Stomach (tissue), 9 donors: ENCODE results near the gene BBS10. TPM values are rescaled to one million over a fixed set of nuclear protein-coding genes. Genes with fewer than 3 reads are reported as not detected.

ENCODE experiments used
- DNase-seq, 2 donors: peaks; one replicate each; pipeline versions ENCODE4 v3.0.0 to v3.0.0-alpha.2; 2013 to 2019
- H3K27ac ChIP-seq, 5 donors: fragments of 200-600 bp in 4 of 5; sonication (generic) in 4 of 5; one replicate each; pipeline ENCODE4 v1.5.1; 2013 to 2019; ENCODE audit warnings: mild to moderate bottlenecking in 1 of 5, moderate library complexity in 1 of 5
- H3K27me3 ChIP-seq, 3 donors: fragments of 200-600 bp; sonication (generic); one replicate each; pipeline ENCODE4 v1.5.1; 2017 to 2019; ENCODE audit warnings: mixed run types in 1 of 3
- H3K36me3 ChIP-seq, 4 donors: fragments of 200-600 bp; sonication (generic); 1 replicate in 3 of 4; 2 replicates in 1 of 4; pipeline ENCODE4 v1.5.1; 2016 to 2019
- H3K4me1 ChIP-seq, 4 donors: fragments of 200-600 bp; sonication (generic); one replicate each; pipeline ENCODE4 v1.5.1; 2016 to 2019
- H3K4me3 ChIP-seq, 4 donors: fragments of 200-600 bp; sonication (generic) in 3 of 4; one replicate each; pipeline ENCODE4 v1.5.1; 2016 to 2019; ENCODE audit warnings: mild to moderate bottlenecking in 1 of 4
- H3K9me3 ChIP-seq, 4 donors: fragments of 200-600 bp; sonication (generic); one replicate each; pipeline ENCODE4 v1.5.1; 2016 to 2019
- EP300 ChIP-seq: sonication (generic); formaldehyde crosslinking; IDR thresholded peaks from one replicate; pipeline ENCODE4 v1.6.1; 2017; ENCODE audit warnings: antibody characterized with exemption
- POLR2A ChIP-seq, 4 donors: fragments of 450-650 bp; IDR thresholded peaks; one replicate each; pipeline ENCODE4 v1.6.1; 2016; ENCODE audit warnings: antibody characterized with exemption in 4 of 4, control low read depth in 2 of 4, mild to moderate bottlenecking in 1 of 4, moderate library complexity in 1 of 4
- POLR2AphosphoS5 ChIP-seq, 3 donors: sonication (generic); formaldehyde crosslinking; IDR thresholded peaks; one replicate each; pipeline ENCODE4 v1.6.1; 2016; ENCODE audit warnings: antibody characterized with exemption in 3 of 3
- WGBS, 5 donors: extraction: QIAGEN DNeasy Blood & Tissue Kit in 3 of 5; methylation state at CpG; one replicate each; pipeline versions ENCODE4 v1.1.5 to v1.1.7; 2013 to 2018; 5-methylcytosine and 5-hydroxymethylcytosine counted together
- intact Hi-C: fragments of 100-400 bp; cut with DNase I; formaldehyde crosslinking; loops from one replicate; pipeline ENCODE4 v1.15.1; 2023; ENCODE audit warnings: low total_unique reads
- polyA plus RNA-seq, 3 donors: library from polyadenylated mRNA; stranded (reverse); fragments of 200-250 nt; gene quantifications; one replicate each; pipeline ENCODE4 v1.2.3, GENCODE V29; 2013
- total RNA-seq, 5 donors: library from RNA; depleted of rRNA; stranded (reverse); fragments of >200 nt; gene quantifications; one replicate each; pipeline versions ENCODE4 v1.1.0 to v1.2.3, GENCODE V29; 2014 to 2016
- TF ChIP-seq, protein P1 (sequence below), 7 experiments: fragments of 450-650 bp in 4 of 7; fragments of 200-600 bp in 3 of 7; sonication (generic) in 3 of 7; IDR thresholded peaks; one replicate each; pipeline ENCODE4 v1.5.1; 2016 to 2019; ENCODE audit warnings: antibody characterized with exemption in 7 of 7, control low read depth in 2 of 7, mild to moderate bottlenecking in 1 of 7
- donor health status: healthy with polysubstance abuse.
- donor health status: Bipolar disorder and iron deficiency.
- donor health status: healthy.

BBS10 gene
- total and polyA plus RNA-seq, 8 donors = 0.87 to 15.6 (median 3.3) TPM

DNA sequence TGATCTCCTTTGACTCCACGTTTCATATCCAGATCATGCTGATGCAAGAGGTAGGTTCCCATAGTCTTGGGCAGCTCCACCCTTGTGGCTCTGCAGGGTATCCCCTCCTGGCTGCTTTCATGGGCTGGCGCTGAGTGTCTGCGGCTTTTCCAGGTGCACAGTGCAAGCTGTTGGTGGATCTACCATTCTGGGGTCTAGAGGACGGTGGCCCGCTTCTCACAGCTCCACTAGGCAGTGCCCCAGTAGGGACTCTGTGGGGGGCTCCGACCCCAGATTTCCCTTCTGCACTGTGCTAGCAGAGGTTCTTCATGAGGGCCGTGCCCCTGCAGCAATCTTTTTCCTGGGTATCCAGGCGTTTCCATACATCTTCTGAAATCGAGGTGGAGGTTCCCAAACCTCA lies 12.1 kb upstream of the BBS10 start:
- H3K36me3 ChIP-seq = peaks cover 0 to 65% (median 50%) of the 10 kb centered on the region in 4 donors
- 95 to 98% (median 97%) methylated on average over 6 to 9 of the region's 9 CpGs for WGBS, 5 donors
- H3K4me3 ChIP-seq = no peak overlapping the region
- no peak for DNase-seq
- no peaks in the 10 kb centered on the region for H3K4me1 ChIP-seq
- H3K27me3 ChIP-seq = no peaks in the 10 kb centered on the region
- TF ChIP-seq EP300 (no peak), POLR2A (IDR thresholded peaks at IDR 0.05) (no peak), POLR2AphosphoS5 (IDR thresholded peaks at IDR 0.05) (no peak)
- TF ChIP-seq, protein P1, sequence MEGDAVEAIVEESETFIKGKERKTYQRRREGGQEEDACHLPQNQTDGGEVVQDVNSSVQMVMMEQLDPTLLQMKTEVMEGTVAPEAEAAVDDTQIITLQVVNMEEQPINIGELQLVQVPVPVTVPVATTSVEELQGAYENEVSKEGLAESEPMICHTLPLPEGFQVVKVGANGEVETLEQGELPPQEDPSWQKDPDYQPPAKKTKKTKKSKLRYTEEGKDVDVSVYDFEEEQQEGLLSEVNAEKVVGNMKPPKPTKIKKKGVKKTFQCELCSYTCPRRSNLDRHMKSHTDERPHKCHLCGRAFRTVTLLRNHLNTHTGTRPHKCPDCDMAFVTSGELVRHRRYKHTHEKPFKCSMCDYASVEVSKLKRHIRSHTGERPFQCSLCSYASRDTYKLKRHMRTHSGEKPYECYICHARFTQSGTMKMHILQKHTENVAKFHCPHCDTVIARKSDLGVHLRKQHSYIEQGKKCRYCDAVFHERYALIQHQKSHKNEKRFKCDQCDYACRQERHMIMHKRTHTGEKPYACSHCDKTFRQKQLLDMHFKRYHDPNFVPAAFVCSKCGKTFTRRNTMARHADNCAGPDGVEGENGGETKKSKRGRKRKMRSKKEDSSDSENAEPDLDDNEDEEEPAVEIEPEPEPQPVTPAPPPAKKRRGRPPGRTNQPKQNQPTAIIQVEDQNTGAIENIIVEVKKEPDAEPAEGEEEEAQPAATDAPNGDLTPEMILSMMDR (IDR thresholded peaks at IDR 0.05) = no peak
- H3K9me3 ChIP-seq = peaks cover 0 to 4% (median 0%) of the 10 kb centered on the region in 4 donors
- H3K27ac ChIP-seq = no peak overlapping the region
- intact Hi-C loops = no loop called here

DNA sequence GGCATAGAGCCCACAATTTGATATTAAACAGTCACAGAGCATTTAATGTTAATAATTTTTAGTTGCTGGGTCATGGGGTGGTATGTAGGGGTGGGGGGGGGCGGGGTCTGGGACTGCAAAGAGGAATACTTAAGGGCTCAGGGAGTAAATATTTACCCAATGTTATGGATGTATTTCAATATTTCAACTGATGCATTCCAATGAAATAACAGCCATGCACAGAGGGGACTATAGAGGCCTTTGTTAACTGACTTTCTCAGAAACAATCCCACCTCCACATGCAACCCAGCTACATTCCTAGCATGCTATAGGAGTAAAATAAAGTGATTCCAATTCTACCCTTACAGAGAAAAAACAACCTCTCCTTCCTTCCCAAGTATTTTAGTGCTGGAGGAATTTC lies 7.9 kb upstream of the BBS10 start:
- Histone ChIP-seq H3K4me1 (no peaks in the 10 kb centered on the region), H3K4me3 (no peak overlapping the region), H3K36me3 (peaks cover 0 to 51% (median 44%) of the 10 kb centered on the region in 4 donors), H3K27ac (no peak overlapping the region), H3K9me3 (no peaks in the 10 kb centered on the region), H3K27me3 (no peaks in the 10 kb centered on the region)
- intact Hi-C loops = no loop called here
- TF ChIP-seq POLR2AphosphoS5 (IDR thresholded peaks at IDR 0.05) (no peak), POLR2A (IDR thresholded peaks at IDR 0.05) (no peak), EP300 (no peak)
- TF ChIP-seq, protein P1 (IDR thresholded peaks at IDR 0.05) = no peak
- DNase-seq = peak in 1 of 2 donors; percentile 25
- 62 to 86% (median 70%) methylated on average over 1 of the region's 1 CpG for WGBS, 5 donors

DNA sequence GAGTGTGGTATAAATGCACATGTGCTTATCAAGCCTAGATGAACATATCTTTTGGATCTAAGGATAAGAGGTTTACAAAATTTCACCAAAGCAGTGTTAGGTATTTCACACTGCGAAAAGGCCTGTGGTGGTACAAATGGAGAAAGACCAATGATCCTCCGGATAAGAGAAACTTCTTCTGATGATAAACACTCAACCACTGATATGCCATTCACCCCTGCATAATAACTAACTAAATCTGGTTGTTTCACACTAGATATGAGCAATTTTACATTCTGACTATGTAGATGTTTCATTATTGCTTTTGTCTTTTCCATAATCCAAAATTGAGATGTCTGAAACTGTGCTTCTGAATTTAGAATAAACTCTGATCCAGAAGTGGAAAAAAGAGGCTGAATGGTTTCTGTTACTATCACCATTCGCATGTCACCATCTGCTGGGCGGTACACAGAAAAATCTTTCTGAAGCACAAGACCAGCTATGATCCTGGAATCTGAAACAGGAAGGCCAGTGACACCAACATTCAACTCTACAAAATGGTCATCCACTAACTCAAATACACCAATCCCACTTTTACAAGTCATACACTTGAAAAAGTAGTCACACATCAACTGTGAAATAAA lies 1.3 kb downstream of the BBS10 start:
- intact Hi-C loops = no loop called here

DNA sequence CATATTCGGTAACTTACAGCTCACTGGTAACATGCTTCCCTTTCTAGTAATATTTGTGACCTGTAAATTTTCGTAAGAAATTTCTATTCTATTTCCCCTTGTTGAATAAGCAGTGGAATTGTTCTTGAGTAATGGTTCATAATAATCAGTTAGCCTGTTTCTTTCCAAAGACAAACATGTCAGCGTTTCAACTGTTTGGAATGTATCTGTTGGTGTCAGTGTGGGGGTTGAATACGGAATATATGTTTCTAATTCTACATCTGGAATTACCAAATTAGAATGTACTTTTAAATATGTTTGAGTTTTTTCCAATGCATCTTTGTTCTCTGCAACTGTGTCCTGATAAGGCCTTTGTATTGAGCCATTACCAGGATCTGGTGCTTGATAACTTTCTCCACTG lies 2.0 kb downstream of the BBS10 start:
- intact Hi-C loops = no loop called here
- no peaks in the 10 kb centered on the region for H3K9me3 ChIP-seq
- DNase-seq = no peak
- H3K27ac ChIP-seq = no peak overlapping the region
- H3K4me1 ChIP-seq = peaks cover 10 to 38% (median 18%) of the 10 kb centered on the region in 4 donors
- no peaks in the 10 kb centered on the region for H3K36me3 ChIP-seq
- TF ChIP-seq, protein P1 (IDR thresholded peaks at IDR 0.05) = no peak
- TF ChIP-seq POLR2A (IDR thresholded peaks at IDR 0.05) (no peak), POLR2AphosphoS5 (IDR thresholded peaks at IDR 0.05) (no peak), EP300 (no peak)
- 79 to 88% (median 87%) methylated on average over 4 of the region's 4 CpGs for WGBS, 5 donors
- no peaks in the 10 kb centered on the region for H3K27me3 ChIP-seq
- H3K4me3 ChIP-seq = no peak overlapping the region

More for the DNA sequence above, 1.3 kb downstream of the BBS10 start:
- H3K9me3 ChIP-seq = no peaks in the 10 kb centered on the region
- no peaks in the 10 kb centered on the region for H3K36me3 ChIP-seq
- H3K27ac ChIP-seq = peak overlapping the region in 3 of 5 donors; percentile 76 to 91 (median 89)
- peaks cover 10 to 38% (median 18%) of the 10 kb centered on the region in 4 donors for H3K4me1 ChIP-seq
- peak overlapping the region in 2 of 4 donors; percentile 77 to 91 for H3K4me3 ChIP-seq
- DNase-seq = peak in 1 of 2 donors; percentile 74
- TF ChIP-seq, protein P1 (IDR thresholded peaks at IDR 0.05) = no peak
- TF ChIP-seq EP300 (no peak), POLR2A (IDR thresholded peaks at IDR 0.05) (no peak), POLR2AphosphoS5 (IDR thresholded peaks at IDR 0.05) (no peak)
- 53 to 64% (median 57%) methylated on average over 4 of the region's 4 CpGs for WGBS, 5 donors
- no peaks in the 10 kb centered on the region for H3K27me3 ChIP-seq
